GM12878 (cell line): Measurements from ENCODE around the gene SENP1. TPM values are rescaled to one million over a fixed set of nuclear protein-coding genes. Genes with fewer than 3 reads are reported as not detected.

Experiments
- ATAC-seq: fragments of 200-7000 bp; cut with Tn5 transposase; 3 replicates; pipeline ENCODE4 v1.9.1; 2020; ENCODE audit warnings: mild to moderate bottlenecking, moderate library complexity
- BruUV-seq: library from RNA; stranded (reverse); fragments of 400-500 nt; replicated peaks from 2 replicates; lab custom pipeline; 2021; lab: Mats Ljungman, UMichigan
- CTCF ChIA-PET: fragments of 300-600 bp; sonication (Branson Sonifier 250); formaldehyde crosslinking; extraction: SDS; loops from one replicate; lab custom pipeline; 2021; ENCODE audit warnings: inconsistent platforms; lab: Yijun Ruan, JAX
- POLR2A ChIA-PET: fragments of 350-600 bp; formaldehyde crosslinking; extraction: SDS; loops from one replicate; lab custom pipeline; 2021; ENCODE audit warnings: inconsistent platforms; lab: Charles Lee
- RAD21 ChIA-PET: fragments of 300-600 bp; sonication (Branson Sonifier 250); formaldehyde crosslinking; loops from one replicate; lab custom pipeline; 2023; ENCODE audit warnings: antibody characterized with exemption; ENCODE audit not compliant: unreplicated experiment; lab: Charles Lee
- SMC1A ChIA-PET: fragments of 300-600 bp; sonication (Branson Sonifier 250); formaldehyde crosslinking; loops from one replicate; lab custom pipeline; 2023; ENCODE audit not compliant: unreplicated experiment, uncharacterized antibody; lab: Charles Lee
- DNase-seq: peaks from one replicate; pipeline ENCODE4 v3.0.0-alpha.2; 2011; ENCODE audit warnings: low read depth, low spot score
- FAIRE-seq: peaks from 3 replicates; lab custom pipeline; 2011; peaks lifted over from hg19 to GRCh38; lab: Jason Lieb, UNC
- H2AFZ ChIP-seq: 2 replicates; pipeline ENCODE4 v1.6.0; 2011; ENCODE audit warnings: low read depth, low read length, control low read depth; ENCODE audit not compliant: control insufficient read depth
- H3K27ac ChIP-seq: 2 replicates; pipeline ENCODE4 v1.5.1; 2011; ENCODE audit warnings: control low read depth; ENCODE audit not compliant: control insufficient read depth, insufficient read depth
- H3K27me3 ChIP-seq, 2 experiments: replicated peaks in 1 of 2; 2 replicates each; pipeline versions ENCODE4 v1.6.0 to v1.6.1; 2011; ENCODE audit warnings: low read length in 1 of 2; ENCODE audit not compliant: control insufficient read depth in 2 of 2, insufficient read depth in 2 of 2
- H3K36me3 ChIP-seq, 2 experiments: 2 replicates each; pipeline ENCODE4 v1.5.1; 2011; ENCODE audit warnings: low read length in 1 of 2; ENCODE audit not compliant: control insufficient read depth in 2 of 2, insufficient read depth in 2 of 2
- H3K4me1 ChIP-seq: 2 replicates; pipeline ENCODE4 v1.6.1; 2011; ENCODE audit warnings: mild to moderate bottlenecking, low read length, moderate library complexity, mixed read lengths; ENCODE audit not compliant: control insufficient read depth, insufficient read depth
- H3K4me2 ChIP-seq: 2 replicates; pipeline ENCODE4 v1.6.0; 2011; ENCODE audit warnings: control low read depth; ENCODE audit not compliant: control insufficient read depth, insufficient read depth
- H3K4me3 ChIP-seq: fragments of 200-600 bp; sonication (generic); 2 replicates; pipeline ENCODE4 v1.5.1; 2016
- H3K79me2 ChIP-seq: 2 replicates; pipeline ENCODE4 v1.6.0; 2011; ENCODE audit warnings: low read length; ENCODE audit not compliant: control insufficient read depth, insufficient read depth
- H3K9ac ChIP-seq: 2 replicates; pipeline ENCODE4 v1.8.0; 2011; ENCODE audit warnings: low read length, control low read depth, mixed read lengths; ENCODE audit not compliant: control insufficient read depth, insufficient read depth
- H3K9me3 ChIP-seq: replicated peaks from 3 replicates; pipeline ENCODE4 v1.5.1; 2011; ENCODE audit warnings: mild to moderate bottlenecking, low read length; ENCODE audit not compliant: control insufficient read depth, insufficient read depth
- H4K20me1 ChIP-seq: 2 replicates; pipeline ENCODE4 v1.6.0; 2011; ENCODE audit not compliant: control insufficient read depth, insufficient read depth
- CBX3 ChIP-seq: fragments of 200-600 bp; sonication (generic); IDR thresholded peaks from 2 replicates; pipeline ENCODE4 v1.6.1; 2016; ENCODE audit warnings: low read depth, borderline replicate concordance
- JUND ChIP-seq: IDR thresholded peaks from 2 replicates; pipeline ENCODE4 v1.6.1; 2012; ENCODE audit warnings: low read depth, mild to moderate bottlenecking, low read length, improper control_type of control experiment, moderate library complexity
- POU2F2 ChIP-seq: IDR thresholded peaks from 3 replicates; pipeline ENCODE4 v1.6.1; 2011; ENCODE audit warnings: low read depth, mild to moderate bottlenecking, low read length, borderline replicate concordance
- SMARCA5 ChIP-seq: fragments of 450-650 bp; IDR thresholded peaks from 2 replicates; pipeline ENCODE4 v1.6.1; 2017; ENCODE audit warnings: mild to moderate bottlenecking
- ZNF207 ChIP-seq: fragments of 450-650 bp; IDR thresholded peaks from 2 replicates; pipeline ENCODE4 v1.6.1; 2014; ENCODE audit warnings: antibody characterized with exemption, mild to moderate bottlenecking, borderline replicate concordance
- ZNF274 ChIP-seq: IDR thresholded peaks from one replicate; pipeline ENCODE4 v1.8.0; 2011; ENCODE audit not compliant: insufficient read length, insufficient read depth
- WGBS: methylation state at CpG from one replicate; pipeline ENCODE4 v1.1.6; 2016; ENCODE audit warnings: low lambda C conversion rate; ENCODE audit not compliant: insufficient replicate concordance, insufficient coverage; ENCODE audit errors: missing lambda C conversion rate; 5-methylcytosine and 5-hydroxymethylcytosine counted together
- in situ Hi-C: fragments of 300-500 bp; cut with MboI; formaldehyde crosslinking; loops from 9 replicates; pipeline ENCODE4 v1.14.3; 2018; ENCODE audit warnings: mixed read lengths
- intact Hi-C: fragments of 100-400 bp; cut with micrococcal nuclease; formaldehyde crosslinking; loops from one replicate; pipeline ENCODE4 v1.14.2; 2022; ENCODE audit not compliant: unreplicated experiment
- polyA plus RNA-seq, 11 experiments: library from polyadenylated mRNA; depleted of rRNA in 4 of 11; unstranded in 6 of 11; stranded (reverse) in 5 of 11; fragments of >200 nt; fragmentation: Nextera tagmentation in 4 of 11; fragmentation: Illumina TruSeq in 1 of 11; extraction: Ambion mirVana in 4 of 11; extraction: Trizol in 1 of 11; gene quantifications; 1 replicate in 1 of 11; 2 replicates in 10 of 11; pipeline versions ENCODE4 v1.2.1 to v1.2.3, GENCODE V29; 2011 to 2016; ENCODE audit warnings: inconsistent platforms in 2 of 11, missing spikeins in 2 of 11, low read depth in 1 of 11
- total RNA-seq, 4 experiments: library from RNA; depleted of rRNA in 3 of 4; stranded (reverse); fragments of >200 nt in 3 of 4; fragmentation: Illumina TruSeq in 1 of 4; extraction: Trizol in 1 of 4; gene quantifications; 2 replicates each; pipeline versions ENCODE4 v1.2.1 to v1.2.3, GENCODE V29; 2013 to 2021
- TF ChIP-seq, protein P1 (sequence below): IDR thresholded peaks from 2 replicates; pipeline ENCODE4 v1.6.1; 2012; ENCODE audit warnings: low read length, inconsistent platforms
- TF ChIP-seq, protein P2 (sequence below): fragments of 450-650 bp; IDR thresholded peaks from 2 replicates; pipeline ENCODE4 v1.6.1; 2017; ENCODE audit warnings: borderline replicate concordance

The SENP1 gene
- total and polyA plus RNA-seq, 10 of the 15 experiments (the other 5 are each of a cell fraction or from before 2014, with no cell fraction given) = 8.1 to 52.4 (median 26.1) TPM

DNA sequence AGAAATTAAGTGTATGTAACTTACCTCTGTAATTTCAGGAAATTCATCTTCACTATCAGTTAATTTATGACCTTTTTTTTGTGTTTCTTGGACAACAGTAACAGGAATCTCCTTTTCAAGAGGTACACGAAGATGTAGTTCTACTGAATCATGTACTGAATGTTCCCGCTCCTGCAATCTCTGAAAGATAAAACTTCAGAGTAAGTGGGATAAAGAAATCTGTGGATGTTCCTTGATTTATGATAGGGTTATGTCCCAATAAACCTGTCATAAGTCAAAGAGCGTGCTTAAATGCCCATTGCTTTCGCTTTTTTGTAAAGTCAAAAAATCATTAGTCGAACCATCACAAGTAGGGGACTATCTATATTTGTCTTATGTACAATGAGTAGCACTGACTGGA, 40.8 kb downstream of the SENP1 start:
- Histone ChIP-seq H2AFZ (no peak overlapping the region), H3K36me3 (peaks cover 0 to 17% of the 10 kb centered on the region in 2 experiments), H3K79me2 (no peaks in the 10 kb centered on the region), H3K9me3 (no peaks in the 10 kb centered on the region), H3K4me3 (no peak overlapping the region), H3K9ac (no peak overlapping the region), H3K27ac (no peak overlapping the region), H3K4me2 (no peak overlapping the region)
- in situ Hi-C loops = no loop called here
- intact Hi-C loops = no loop called here
- WGBS = 97% methylated on average over 5 of the region's 5 CpGs
- CTCF ChIA-PET = no interaction called here
- no peak for TF ChIP-seq SMARCA5
- TF ChIP-seq ZNF207 = no peak
- no peak for TF ChIP-seq POU2F2
- TF ChIP-seq, protein P1, sequence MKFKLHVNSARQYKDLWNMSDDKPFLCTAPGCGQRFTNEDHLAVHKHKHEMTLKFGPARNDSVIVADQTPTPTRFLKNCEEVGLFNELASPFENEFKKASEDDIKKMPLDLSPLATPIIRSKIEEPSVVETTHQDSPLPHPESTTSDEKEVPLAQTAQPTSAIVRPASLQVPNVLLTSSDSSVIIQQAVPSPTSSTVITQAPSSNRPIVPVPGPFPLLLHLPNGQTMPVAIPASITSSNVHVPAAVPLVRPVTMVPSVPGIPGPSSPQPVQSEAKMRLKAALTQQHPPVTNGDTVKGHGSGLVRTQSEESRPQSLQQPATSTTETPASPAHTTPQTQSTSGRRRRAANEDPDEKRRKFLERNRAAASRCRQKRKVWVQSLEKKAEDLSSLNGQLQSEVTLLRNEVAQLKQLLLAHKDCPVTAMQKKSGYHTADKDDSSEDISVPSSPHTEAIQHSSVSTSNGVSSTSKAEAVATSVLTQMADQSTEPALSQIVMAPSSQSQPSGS = no peak
- no peak for TF ChIP-seq JUND
- TF ChIP-seq, protein P2, sequence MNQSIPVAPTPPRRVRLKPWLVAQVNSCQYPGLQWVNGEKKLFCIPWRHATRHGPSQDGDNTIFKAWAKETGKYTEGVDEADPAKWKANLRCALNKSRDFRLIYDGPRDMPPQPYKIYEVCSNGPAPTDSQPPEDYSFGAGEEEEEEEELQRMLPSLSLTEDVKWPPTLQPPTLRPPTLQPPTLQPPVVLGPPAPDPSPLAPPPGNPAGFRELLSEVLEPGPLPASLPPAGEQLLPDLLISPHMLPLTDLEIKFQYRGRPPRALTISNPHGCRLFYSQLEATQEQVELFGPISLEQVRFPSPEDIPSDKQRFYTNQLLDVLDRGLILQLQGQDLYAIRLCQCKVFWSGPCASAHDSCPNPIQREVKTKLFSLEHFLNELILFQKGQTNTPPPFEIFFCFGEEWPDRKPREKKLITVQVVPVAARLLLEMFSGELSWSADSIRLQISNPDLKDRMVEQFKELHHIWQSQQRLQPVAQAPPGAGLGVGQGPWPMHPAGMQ = no peak
- no peak for TF ChIP-seq CBX3
- no peak for TF ChIP-seq ZNF274
- TF ChIP-seq, all 136 proteins: peak for 0
- ChIA-PET RAD21 (no interaction called here), POLR2A (no interaction called here), SMC1A (no interaction called here)
- Histone ChIP-seq H3K27me3 (no peaks in the 10 kb centered on the region), H4K20me1 (no peaks in the 10 kb centered on the region), H3K4me1 (no peaks in the 10 kb centered on the region)
- DNase-seq (no peak), ATAC-seq (no peak), FAIRE-seq (no peak)
- no TSS peak for BruUV-seq
